GM12875 (cell line): ENCODE results near the gene PIGM.

ENCODE experiments used
- H3K4me3 ChIP-seq: one replicate; pipeline ENCODE4 v1.5.1; 2011; ENCODE audit warnings: low read depth, low read length, control low read depth
- TF ChIP-seq, protein P1 (sequence below): IDR thresholded peaks from 2 replicates; pipeline ENCODE4 v1.5.1; 2011; ENCODE audit warnings: low read depth, mild to moderate bottlenecking, control low read depth, inconsistent platforms, low read length, moderate library complexity, borderline replicate concordance; ENCODE audit not compliant: insufficient read depth

Gene PIGM

DNA sequence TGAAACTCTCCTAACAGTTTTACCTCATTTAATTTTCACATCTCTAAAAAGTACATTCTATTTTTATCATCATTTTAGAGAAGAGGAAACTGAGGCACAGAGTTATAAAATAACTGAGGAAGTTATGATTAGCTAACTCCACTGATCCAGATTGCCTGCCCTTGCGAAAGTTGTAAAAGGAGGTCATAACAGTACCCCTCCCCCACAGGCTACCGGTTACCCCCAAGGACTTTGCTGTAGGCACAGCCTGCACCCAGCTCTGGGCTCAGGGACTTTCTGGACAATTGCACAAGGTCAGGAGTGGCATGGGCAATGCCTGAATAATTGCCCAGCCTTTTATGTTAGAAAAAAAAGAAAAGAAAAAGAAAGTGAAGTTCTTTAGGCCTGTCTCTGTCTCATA is 22.7 kb downstream of the PIGM start:
- no peak overlapping the region for H3K4me3 ChIP-seq
- TF ChIP-seq, protein P1, sequence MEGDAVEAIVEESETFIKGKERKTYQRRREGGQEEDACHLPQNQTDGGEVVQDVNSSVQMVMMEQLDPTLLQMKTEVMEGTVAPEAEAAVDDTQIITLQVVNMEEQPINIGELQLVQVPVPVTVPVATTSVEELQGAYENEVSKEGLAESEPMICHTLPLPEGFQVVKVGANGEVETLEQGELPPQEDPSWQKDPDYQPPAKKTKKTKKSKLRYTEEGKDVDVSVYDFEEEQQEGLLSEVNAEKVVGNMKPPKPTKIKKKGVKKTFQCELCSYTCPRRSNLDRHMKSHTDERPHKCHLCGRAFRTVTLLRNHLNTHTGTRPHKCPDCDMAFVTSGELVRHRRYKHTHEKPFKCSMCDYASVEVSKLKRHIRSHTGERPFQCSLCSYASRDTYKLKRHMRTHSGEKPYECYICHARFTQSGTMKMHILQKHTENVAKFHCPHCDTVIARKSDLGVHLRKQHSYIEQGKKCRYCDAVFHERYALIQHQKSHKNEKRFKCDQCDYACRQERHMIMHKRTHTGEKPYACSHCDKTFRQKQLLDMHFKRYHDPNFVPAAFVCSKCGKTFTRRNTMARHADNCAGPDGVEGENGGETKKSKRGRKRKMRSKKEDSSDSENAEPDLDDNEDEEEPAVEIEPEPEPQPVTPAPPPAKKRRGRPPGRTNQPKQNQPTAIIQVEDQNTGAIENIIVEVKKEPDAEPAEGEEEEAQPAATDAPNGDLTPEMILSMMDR: no peak

DNA sequence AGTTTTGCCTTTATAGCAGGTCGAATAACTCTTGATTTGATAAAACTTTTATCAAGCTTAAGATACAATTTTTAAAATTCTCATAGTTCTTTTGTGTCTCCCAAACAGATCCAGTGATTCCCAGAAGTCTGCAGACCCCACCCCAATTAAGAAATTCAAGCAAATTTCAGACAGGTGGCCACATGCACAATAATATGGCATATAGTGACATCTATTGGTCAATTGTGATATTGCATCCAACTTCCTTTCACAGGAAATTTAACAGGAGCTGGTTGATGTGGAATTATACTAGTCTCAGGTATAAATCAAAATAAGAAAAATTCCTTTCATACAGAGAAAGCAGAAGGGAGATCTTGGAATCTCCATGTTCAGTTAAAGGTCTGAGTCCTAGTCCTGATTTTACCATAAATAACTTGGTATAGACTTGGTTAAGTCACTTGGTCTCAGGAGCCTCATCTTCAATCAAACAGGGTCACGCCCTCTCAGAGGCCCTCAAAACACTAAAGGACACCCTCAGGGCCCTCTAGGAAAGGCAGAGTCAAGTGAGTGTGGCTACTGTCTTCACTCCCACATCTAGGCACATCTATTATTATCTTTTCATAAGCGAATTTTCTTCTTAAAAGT is 24.1 kb downstream of the PIGM start:
- TF ChIP-seq, protein P1: 0 out of 2 replicates have a peak, but pooled peaks have one; percentile 23
- no peak overlapping the region for H3K4me3 ChIP-seq

DNA sequence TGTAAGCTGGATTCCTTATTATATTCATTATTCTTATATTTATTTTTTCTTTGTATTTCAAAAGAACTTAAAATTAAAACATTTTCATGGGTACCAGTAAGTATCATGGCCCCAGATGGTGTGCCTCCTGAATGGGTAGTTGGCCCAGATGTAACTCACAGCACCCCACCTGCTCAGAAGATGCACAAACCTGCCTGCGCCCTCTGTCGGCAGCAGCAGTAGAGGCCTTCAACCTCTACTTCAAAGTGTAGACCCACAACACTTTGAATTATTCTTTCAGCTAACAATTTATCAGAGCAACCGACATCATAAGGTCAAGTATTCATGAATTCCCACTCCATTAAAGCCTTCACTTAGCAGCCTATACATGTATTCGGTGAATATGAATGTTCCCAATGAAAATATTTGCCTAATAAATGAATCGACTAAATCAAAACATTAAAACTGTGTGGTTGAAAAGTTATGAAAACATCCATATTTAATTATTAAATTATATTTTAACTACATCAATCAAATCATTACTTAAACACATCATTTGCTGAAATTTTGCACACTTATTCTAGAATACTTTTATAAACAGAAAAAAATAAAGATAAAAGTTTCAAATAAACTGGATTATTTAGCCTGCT is 25.4 kb downstream of the PIGM start:
- H3K4me3 ChIP-seq: no peak overlapping the region
- TF ChIP-seq, protein P1: peak; percentile 88

DNA sequence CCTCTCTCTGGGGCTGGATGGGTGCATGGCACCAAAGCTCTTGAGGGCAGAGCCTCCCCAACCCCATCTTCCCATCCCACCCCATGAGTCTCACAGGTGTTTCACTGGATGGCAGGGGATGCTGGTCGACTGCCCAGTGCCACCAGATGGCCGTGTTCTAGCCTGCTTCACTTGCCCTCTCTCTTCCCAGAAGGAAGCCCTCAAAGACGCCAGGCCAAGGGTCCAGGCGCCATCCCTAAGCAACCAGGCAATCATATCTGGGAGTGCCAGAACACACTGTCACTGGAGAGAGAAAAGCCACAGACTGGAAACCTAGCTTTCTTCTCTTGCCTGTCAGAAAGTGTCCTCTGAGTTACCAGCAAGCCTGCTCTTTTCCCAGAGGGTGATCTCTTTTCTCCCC is 26.7 kb downstream of the PIGM start:
- no peak overlapping the region for H3K4me3 ChIP-seq
- TF ChIP-seq, protein P1: no peak

DNA sequence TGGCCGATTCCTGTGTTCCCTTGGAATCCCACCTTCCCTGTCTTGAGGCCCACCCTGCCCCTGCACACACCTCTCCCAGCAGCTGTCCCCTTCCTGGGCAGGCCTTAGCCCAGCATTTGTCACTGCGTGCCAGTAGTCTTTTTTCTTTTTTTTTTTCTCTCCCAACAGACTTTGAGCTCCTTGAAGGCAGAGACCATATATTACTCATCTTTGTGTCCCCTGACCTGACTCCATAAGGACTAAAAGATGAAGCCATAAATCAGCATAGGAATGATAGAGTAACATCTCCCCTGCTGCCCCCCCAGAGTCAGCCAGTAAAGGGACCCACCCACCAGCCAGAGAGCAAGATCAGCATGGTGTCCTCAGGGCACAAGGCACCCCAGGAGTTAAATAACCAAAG is 27.4 kb downstream of the PIGM start:
- no peak overlapping the region for H3K4me3 ChIP-seq
- TF ChIP-seq, protein P1: no peak

DNA sequence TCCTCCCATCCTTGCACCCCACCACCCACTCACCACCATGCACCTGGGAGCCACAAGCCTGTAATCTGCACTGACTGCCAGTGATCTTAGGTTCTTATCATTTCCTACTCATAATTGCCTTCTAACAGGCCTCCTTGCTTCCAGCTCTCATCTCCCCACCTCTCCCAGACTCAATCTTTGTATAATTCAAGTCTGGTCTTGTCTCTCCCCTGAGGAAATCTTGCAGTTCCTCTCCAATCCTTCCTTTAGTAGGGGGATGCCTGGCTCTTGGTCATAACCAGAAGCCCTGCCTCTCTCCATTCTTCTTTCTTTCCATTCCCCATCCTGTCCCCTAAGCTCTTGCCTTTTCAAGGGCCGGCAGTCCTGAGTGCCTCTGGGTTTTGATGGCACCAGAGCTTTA is 27.8 kb downstream of the PIGM start:
- no peak overlapping the region for H3K4me3 ChIP-seq
- TF ChIP-seq, protein P1: no peak

DNA sequence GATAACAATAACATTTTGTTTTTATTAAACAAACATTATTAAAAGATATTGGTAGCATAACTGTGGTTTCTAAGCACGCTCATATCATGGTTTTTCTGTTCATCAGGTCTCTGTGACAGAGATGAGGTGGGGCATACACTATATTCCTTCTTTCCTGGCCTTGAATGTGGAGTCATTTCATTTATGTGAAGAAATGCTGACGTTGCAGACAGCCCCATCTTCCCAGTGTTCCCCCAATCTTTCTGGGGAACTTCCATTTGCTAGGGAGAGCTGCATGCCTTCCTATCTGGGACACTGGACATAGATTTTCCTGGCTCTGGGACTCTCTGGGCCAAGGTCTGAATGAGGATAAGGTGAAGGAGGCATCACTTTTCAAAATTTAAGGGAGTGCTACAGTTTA is 30.4 kb downstream of the PIGM start:
- TF ChIP-seq, protein P1: no peak
- H3K4me3 ChIP-seq: no peak overlapping the region
